H4 (cell line): Measurements from ENCODE around the gene TRAM2. TPM values are rescaled to one million over a fixed set of nuclear protein-coding genes. Genes with fewer than 3 reads are reported as not detected.

ENCODE experiments used
- DNase-seq: peaks from one replicate; pipeline ENCODE4 v3.0.0-alpha.2; 2015; ENCODE audit warnings: low spot score
- total RNA-seq: library from RNA; depleted of rRNA; stranded (reverse); fragments of >200 nt; shearing (Covaris generic); gene quantifications from 2 replicates; pipeline ENCODE4 v1.2.3, GENCODE V29; 2014

The TRAM2 gene
- total RNA-seq, 1 experiment from 2014 or later = 29.7 TPM

DNA sequence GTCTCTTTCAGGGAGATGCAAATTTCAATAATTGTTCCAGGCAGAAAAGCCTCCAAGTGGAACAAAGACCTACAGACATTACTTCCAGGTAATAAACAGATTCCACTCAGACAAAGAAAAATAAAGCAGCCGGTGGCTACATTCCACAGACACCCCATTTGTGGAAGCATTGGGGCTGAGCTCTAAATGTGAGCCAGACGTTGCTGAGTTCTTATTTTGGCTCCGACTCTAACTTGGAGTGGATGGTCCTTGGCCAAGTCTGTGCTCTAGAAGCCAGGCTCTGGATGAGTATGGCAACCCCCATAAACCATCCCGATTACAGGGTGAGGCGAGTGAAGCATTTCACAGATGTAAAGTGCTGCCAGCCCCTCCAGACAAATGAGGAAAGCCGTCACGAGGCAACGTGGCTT is 6.6 kb downstream of the TRAM2 start:
- no peak for DNase-seq

DNA sequence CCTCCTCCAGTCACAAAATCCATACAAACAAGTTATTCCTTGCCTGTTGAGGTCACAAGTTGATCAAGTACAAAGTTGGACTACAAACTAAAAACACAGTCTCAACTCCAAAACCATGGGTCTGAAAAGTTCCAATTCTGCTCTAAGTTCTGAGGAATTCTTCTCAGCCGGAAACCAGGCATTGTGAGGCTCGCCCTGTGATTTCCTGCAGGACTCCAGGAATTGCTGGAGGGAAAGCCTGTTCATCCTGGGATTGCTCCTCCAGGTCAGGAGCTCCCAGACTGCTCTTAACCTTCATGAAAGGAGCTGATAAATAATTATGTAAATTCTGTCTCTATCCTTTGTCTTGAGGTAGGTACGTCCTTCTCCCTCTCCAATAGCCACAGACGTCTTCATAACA is 8.5 kb downstream of the TRAM2 start:
- no peak for DNase-seq

DNA sequence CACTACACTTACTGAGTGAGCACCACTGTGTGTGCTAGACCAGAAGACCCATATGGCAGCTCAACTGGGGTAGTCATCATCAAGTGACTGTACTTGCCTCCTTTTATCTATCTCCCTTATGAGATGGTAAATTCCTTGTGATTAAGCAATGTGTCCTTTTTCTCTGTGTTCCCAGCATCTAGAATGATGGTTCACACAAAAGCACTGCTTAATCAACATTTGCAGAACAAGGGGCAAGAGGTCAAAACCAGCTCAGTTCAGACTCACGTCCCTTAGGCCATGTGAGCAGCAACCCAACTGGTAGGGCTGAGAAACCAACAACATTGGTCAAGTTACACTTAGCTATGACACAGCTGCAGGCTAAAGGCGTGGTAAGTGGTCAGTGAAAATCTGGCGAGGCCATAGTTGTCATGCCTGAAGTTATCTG is 10.0 kb downstream of the TRAM2 start:
- peak; percentile 50 for DNase-seq

DNA sequence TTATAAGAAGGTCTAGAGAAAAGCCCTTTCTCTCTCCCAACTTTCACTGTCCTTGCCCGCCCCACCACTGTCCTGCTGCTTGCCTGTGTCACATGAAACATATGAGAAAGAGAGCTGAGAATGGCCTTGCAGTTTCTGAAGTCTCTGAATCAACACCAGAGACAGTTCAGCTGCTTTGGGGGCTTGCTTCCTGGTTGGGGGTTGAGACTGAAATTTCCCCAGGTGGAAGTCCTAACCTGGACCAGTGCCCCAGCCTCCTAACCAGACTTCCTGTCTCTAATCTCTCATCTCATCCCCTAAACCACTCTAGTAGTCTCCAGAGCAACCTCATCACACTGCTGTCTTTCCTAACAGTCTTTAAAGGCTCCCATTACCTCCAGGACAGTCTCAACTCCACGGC is 10.7 kb downstream of the TRAM2 start:
- DNase-seq = no peak

DNA sequence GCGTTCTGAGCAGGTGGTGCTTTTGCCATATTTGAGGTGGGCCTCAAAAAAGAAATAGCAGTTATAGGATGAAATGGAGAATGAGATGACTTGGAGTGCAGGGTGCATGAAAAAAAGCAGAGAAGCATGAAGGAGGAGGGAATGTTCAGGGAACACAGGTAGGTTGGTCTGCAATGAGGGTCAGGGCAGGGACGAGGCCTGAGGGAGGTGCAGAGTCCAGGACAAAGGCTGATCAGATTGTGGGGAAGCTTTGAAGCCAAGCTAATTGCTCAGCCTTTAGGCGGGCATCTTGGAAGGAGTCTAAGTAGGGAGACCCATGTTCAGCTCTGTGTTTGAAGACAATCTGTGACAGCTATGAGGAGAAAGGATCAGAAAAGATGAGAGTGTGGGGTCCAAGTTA is 12.0 kb downstream of the TRAM2 start:
- no peak for DNase-seq

DNA sequence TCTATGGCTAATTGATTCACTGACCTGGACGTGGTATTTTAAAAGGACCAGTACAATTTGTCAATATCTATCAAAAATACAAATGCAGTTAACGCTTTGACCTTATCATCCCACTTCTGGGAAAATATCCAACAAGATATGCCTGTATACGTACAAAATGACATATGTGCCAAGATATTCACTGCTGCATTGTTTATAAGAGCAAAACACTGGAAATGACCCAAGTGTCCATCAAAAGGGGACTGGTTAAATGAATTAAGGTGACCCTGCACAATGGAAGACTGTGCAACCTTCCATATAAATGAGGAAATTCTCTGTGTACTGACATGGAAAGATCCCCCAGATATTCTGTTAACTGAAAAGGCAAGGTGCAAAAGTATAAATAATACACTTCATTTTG is 13.9 kb downstream of the TRAM2 start:
- no peak for DNase-seq

DNA sequence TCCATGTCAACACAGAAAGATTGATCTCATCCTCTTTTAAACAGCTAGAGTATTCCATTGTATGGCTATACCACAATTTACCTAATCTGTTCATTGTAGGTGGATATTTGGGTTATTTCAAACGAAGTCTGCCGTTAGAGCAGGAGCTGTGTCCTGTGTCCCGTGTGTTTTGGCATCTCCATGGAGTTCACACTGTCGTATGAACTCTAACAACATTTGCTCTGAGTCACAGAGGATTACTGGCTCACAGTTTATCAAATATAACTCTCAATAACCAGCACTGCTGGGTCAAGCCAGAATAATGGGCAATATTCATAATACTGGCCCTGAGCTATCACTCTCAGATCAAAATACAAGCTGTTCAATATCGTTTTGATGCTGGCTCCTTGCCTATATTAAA is 16.4 kb downstream of the TRAM2 start:
- DNase-seq = no peak

DNA sequence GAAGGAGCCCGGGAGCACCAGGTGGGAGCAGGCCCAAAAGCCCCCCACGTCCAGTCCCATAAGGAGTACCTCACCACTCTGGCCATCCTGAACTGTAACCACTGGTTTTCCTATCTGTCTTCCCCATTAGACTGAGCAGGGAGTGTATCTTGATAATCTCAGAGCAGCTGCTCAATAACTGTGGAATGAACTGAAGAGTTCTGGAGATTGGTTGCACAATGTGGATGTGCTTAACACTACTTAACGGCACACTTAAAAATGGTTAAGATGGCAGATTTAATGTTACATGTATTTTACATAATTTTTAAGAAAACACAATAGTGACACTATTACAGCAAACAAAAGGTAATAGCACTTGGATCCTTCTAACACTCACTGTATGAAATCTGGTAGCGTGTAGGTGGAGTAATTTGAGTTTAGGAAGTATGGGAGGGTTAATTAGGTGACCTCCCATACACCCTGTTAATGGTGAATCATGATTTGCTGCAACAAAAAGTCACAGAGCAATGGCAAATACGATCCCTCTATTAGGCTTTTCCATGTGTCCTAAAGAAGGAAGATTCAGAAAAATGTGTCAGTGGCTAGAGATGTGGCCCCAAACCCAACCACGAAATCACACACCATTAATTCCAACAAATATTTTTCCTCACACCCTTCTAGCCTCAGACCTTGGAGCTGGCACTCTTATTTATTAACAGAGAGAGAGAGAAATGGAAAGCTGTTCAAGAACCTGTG is 18.4 kb downstream of the TRAM2 start:
- no peak for DNase-seq

DNA sequence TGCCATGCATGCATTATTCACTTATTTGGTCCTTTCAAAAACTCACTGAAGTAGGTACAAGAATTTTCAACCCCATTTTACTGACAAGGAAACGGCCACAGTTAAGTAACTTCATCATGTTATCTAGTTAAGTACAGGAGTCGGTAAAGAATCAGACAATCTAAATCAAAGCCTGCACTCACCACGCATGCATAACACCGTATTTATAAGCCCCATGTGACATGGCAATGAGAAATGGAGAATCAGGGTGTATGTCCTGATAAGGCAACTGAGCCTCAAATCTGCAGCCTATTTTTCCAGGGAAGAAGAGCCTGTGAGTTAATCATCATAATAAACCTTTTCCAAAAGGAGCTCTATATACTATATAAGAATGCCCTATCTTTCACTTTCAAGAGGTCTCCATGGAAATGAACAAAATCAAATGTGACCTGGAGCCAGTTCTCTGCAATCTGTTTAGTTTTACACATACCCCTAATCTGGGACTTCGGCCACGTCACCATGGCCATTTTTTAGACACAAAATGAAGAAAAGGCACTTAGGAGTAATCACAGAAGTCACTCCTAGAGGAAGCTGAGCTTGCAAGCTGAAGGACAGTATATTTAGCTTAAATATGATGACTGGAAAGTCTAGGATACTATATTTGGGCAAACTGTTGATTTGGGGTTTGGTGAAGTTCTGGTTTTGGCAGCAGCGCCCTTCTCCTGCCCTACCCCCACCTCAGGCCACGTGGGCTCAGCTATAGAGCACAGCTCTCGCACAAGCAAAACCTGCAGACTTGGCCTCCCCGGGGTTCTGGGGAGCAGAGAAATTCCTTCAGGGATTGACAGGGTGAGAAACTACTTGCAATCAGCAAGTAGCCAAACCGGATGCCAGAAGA is 19.2 kb downstream of the TRAM2 start:
- no peak for DNase-seq

DNA sequence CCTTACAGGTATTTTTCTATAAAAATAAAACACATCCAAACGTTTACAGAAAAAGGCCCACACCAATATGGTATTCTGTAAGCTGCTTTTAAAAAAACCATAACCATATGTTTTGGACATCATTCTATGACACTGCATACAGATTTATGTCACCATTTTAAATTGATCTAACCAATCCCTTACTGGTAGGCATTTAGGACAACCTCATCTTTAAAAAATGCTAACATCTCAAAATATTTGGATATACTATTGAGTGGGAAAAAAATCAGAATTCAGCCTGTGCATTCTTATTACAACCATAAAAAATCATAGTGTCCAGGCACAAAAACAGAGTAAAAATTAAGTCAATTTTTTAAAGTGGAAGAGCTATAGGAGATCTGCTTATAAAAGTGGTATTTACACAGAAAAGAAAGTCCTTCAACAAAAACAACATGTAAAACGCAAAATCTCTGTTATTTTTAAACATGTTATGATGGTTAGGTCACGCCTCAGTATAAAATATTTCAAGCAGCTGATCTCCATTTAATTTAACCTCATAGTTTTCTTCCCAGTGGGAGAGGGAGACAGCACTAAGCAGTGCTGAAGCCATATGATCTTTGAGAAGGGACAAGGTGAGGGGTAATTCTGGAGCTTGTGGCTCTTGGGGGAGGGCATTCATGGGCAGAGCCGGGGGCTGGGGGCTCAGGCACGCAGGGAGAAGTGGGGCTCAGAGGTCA is 21.2 kb downstream of the TRAM2 start:
- DNase-seq = no peak

DNA sequence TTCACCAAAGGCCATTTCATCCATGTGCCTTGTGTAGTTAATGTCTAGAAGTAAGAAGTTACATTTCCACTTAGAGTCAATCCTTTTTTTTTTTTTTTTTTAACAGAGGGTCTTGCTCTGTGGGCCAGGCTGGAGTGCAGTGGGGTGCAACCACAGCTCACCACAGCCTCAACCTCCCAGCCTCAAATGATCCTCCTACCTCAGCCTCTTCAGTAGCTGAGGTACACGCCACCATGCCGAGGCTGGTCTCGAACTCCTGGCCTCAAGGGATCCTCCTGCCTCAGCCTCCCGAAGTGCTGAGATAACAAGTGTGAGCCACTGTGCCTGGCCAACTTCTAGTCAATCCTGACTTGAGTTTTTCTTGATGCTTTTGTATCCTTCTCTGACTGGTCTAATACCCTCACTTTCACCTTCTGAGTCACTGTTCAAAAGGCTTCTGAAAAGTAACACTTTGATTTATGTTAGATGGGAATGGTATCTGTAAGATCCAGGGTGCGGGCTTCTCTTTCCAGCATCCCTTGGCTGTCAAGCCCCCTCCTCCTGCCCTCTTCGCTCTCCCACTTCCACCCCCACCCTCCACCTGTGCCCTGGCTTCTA is 22.1 kb downstream of the TRAM2 start:
- no peak for DNase-seq

DNA sequence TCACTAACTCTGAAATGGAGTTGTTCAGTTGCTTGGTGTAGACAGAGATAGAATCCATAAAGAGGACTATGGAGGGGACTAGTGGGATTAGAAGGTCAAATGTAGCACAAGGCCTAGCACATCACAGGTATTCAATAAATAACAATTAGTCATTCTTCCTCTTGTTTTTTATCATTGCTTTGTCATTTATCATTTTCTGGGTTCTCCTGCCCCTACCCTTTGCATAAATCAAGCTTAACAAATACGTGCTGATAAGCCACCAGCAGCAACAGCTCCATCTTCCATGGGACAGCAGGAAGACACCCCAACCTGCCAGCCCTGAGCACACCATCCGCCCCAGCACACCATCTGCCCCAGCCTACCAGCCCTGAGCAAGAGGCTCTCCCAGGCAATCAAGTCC is 23.1 kb downstream of the TRAM2 start:
- no peak for DNase-seq

DNA sequence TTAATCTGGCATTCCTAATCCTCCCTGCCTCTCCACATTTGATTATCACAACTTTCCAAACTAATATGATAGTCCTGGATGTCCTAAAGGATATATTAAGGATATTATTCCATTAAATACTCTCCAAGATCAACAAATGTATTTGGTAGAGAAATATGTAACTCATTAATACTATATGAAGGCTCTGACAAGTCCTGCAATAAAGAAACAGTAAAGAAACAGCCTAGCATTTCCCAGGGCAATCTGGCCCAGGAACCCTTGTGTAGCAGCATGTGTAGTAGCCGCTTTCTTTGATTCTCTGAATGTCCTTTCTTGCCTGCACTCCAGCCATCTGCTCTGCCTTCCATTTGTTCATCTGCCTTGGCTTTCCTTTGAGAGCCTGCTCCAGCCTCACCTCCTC is 23.7 kb downstream of the TRAM2 start:
- DNase-seq = no peak

DNA sequence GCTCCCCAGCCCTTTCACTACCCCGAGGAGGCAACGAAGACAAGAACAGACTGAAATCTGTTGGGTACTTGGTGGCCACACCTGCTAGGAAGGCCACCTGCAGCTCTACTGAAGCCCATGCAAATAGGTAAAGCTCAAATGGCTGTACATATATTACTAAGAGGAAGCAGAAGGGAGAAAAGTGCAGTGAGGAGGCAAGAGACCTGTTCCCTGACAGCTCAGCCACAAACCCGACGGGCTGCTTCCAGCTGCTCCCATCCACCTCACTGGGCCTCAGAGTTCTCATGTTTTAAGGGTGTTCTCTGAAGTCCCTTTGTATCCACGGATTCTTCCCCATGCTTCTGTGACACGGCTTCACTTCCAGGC is 24.6 kb downstream of the TRAM2 start:
- no peak for DNase-seq

DNA sequence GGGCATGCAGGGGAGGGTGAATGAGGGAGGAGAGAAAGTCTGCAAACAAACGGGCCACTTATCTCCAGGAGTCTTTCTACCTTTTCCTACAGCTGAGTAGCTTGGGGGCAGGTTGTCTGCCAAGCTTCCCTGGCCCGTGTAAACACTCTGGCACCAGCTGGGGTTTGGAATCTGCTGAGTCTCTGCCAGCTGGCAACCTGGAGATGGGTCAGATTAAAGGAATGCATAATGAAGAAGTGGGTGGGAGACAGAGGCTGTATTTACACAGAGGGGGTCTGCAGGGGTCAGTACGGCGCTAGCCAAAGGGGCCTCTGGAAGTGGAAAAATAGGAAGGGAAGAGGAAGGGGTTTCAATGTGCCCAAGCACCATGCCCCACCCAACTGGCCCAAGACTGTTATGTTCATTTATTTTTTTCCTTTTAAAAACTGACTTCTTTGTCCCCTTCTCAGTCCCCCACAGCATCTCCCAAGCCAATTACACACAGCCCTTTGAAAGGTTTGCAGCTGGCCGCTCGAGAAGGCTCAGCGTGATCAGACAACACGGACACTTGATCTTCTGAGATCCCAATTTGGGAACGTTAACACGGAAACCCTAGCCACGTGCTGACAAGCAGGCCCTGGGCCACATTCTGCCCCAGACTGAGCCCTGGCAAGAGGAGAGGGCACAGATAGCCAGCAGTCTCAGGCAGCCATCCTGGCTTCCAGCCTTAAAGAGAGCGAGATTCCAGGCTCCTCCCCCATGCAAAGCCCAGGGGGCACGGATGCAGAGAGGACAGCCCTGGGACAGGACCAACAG is 25.2 kb downstream of the TRAM2 start:
- peak; percentile 95 for DNase-seq

DNA sequence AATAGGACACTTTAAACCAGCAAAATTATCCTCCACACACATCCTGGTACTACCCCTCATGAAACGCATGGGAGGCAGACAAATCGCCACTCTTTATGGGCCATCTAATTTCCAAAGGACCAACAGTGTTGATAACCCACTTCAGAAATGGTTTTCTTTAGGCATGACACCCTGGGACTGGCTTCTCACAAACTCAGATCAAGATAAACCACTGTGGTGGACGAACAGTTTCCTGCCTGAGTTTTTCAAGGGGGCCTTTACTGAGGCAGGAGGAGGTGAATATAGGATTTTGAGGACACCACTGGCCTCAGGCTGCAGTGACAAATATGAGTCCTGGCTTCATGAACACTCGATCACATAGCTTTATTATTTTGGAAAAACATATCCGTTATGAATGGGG is 26.0 kb downstream of the TRAM2 start:
- DNase-seq = no peak

DNA sequence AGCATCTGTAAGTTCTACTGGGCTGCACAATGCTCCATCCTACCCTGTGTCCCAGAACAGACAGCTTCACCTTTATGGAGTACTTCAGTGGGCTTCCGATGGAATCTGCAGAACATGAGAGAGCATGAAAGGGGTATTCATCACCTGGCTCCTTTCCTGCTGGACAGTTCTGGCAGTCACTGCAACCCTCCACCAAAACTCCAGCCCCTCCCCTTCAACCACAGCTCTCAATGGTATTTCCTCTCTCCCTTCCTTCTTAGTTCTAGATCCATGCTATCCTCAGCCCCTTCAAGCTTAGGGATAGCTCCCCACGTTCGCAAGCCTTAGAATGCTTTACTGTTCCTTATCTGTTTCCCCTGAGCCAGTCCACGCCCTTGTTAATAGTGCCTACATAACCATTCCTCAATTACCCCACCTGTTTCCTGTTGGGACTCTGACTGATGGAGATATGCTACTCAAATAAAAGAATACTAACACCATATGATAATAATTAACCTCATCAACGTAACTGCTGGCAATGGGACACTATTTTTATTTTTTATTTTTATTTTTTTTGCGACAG is 26.8 kb downstream of the TRAM2 start:
- no peak for DNase-seq

DNA sequence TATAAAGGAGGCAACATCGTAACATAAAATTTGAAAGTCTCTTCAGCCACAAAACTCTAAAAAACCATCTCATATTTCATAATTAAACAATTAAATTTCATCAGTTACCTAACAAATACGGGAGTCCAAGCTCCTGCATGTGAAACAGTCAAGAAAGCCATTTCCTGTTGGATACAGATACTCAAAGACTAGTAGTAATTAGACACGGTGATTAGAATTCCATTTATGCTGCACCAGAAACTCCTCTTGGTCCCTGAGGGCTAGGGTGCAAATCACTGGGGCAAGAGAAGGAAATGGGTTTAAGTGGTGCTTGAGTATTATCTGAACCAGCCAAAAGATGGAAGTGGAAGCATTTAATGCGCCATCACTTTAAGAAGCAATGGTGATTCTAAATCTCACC is 27.4 kb downstream of the TRAM2 start:
- DNase-seq = no peak

DNA sequence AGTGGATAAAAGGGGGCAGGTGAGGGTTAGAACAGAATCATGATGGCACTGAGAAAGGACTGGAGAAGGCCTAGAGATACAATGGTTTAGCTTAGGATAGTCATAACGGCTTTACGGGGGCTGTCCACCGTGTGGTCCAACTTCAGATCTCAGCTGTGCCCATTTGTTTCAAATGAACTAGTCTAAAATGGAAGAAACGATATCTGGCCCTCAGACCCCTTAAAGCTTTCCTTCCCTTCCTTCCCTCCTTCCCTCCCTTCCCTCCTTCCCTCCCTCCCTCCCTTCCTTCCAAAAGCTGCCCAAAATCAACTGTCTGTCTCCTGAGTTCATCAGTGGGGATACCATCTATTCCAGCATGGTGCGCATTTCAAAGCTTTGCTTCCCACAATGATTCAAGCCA is 27.9 kb downstream of the TRAM2 start:
- no peak for DNase-seq

DNA sequence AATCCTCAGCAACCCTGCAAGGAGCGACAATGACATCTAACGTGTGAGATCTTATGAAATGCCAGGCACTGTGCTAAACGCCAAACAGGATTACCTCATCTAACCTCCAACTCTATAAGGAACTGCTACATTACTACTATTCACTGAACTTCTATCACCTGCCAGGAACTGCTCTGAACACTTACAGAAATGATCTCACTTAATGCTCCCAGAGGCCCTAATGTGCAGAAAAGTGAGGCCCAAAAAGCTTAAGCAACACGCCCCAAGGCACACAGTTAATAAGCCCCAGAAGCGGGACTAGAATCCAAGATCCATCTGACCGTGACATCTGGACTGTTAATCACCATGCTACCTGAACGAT is 28.5 kb downstream of the TRAM2 start:
- DNase-seq = no peak

DNA sequence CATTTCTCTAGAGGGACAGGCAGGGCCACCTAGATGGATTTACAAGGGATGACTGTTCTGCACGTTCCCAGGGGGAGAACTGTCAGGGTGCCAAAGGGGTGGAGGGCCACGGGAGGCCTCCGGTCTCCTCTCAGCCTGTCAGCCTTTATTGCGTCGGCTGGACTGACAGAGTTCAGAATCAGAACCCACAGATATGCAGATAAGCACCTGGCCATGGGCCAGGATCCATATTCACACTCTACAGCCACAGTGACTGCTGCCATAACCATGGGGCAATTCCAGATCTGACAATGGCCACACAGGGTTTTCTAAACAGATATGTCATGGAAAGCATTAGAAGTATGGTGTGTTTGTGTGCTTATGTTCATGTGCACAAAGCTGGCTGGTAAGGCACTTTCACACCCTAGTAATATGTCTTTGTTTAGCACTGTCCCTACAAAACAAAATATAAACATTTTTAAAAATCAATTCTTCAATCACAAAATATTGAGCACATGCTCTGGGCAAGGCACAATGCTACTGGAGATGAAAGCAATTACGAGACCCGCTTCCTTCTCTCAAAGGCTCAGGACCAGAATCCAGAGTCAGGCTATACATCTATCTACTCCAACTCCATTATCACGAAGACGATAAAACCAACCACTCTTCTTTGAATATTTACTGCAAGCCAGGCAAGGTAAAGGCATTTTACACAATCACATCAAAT is 29.1 kb downstream of the TRAM2 start:
- no peak for DNase-seq
